Measurements from ENCODE around the gene JHY.

DNA sequence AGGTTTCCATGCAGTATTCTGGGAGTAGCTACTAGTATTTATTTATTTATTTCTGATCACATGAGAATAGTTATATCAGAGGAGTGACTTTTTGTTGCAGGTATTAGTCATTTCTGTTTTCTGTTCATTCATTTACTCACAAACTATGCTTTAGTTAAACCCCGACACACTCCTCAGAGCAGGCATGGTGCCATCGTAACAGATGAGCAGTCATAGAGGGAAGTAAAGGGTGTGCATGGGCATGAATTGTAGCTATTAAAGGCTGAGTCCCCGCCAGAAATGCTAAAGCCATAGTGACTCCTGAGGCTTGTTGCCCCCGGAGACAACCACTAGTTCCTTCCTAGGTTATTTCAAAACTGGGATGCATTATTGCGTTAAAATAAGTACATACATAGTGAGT lies 10.6 kb downstream of the JHY start:
- no peak for TF ChIP-seq YY1 (IDR thresholded peaks at IDR 0.05; ENCODE audit: low read depth)
- TF ChIP-seq, protein P1, sequence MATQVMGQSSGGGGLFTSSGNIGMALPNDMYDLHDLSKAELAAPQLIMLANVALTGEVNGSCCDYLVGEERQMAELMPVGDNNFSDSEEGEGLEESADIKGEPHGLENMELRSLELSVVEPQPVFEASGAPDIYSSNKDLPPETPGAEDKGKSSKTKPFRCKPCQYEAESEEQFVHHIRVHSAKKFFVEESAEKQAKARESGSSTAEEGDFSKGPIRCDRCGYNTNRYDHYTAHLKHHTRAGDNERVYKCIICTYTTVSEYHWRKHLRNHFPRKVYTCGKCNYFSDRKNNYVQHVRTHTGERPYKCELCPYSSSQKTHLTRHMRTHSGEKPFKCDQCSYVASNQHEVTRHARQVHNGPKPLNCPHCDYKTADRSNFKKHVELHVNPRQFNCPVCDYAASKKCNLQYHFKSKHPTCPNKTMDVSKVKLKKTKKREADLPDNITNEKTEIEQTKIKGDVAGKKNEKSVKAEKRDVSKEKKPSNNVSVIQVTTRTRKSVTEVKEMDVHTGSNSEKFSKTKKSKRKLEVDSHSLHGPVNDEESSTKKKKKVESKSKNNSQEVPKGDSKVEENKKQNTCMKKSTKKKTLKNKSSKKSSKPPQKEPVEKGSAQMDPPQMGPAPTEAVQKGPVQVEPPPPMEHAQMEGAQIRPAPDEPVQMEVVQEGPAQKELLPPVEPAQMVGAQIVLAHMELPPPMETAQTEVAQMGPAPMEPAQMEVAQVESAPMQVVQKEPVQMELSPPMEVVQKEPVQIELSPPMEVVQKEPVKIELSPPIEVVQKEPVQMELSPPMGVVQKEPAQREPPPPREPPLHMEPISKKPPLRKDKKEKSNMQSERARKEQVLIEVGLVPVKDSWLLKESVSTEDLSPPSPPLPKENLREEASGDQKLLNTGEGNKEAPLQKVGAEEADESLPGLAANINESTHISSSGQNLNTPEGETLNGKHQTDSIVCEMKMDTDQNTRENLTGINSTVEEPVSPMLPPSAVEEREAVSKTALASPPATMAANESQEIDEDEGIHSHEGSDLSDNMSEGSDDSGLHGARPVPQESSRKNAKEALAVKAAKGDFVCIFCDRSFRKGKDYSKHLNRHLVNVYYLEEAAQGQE (IDR thresholded peaks at IDR 0.05; ENCODE audit: low read depth), result no peak
- TF ChIP-seq EP300 (IDR thresholded peaks at IDR 0.05; ENCODE audit: borderline replicate concordance), result no peak
- TF ChIP-seq NFIC (IDR thresholded peaks at IDR 0.05), result no peak
- TF ChIP-seq USF1 (IDR thresholded peaks at IDR 0.05), result no peak
- TF ChIP-seq EGR1 (IDR thresholded peaks at IDR 0.05), result no peak
- TF ChIP-seq RAD21 (IDR thresholded peaks at IDR 0.05; ENCODE audit: low read depth), result no peak
- no peak for TF ChIP-seq CREB1 (IDR thresholded peaks at IDR 0.05; ENCODE audit: low read depth)

All from Ishikawa (cell line).